ENCODE results near the gene CNTNAP3B. TPM values are rescaled to one million over a fixed set of nuclear protein-coding genes. Genes with fewer than 3 reads are reported as not detected.
A peak's percentile ranks its signal among the peaks of the same experiment; 100 is the strongest.
"Not testable (repeated sequence)": the region's sequence is repeated elsewhere in the genome, so short reads cannot be mapped to it uniquely, and the experiment has no call there.

The CNTNAP3B gene
- total RNA-seq = 0.64 TPM in 1 of 2 replicates, not detected in the other

DNA sequence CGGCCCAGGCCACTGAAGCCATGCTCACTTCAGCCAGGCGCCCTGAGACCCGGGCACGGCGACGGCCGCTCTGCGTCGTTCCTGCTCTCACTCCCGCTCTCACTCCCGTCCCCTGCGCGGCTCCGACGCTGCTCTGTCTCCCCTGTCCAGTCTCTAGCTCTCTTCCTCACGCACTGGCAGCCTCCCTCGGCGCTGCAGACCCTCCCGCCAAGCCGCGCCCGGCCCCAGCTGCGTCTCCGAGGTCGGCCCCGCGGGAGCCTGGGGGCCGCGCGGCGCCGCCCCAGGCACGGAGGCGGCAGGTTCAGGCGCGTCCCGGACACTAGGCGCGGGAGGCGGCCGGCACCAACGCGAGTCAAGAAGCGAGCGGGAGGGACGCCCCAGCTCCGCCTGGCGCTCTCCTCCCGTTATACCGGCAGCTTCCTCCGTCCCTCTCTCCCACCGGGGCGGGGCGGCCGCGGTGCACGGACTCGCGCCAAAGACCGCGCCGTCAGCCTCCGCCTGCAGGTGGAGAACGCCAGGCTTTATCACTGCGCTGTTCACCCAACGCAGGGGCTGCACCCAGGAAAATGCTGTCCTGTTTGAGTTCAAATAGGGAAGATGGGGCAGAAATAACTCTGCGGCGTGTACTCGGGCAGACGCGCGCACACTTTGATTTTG lies at the start of gene CNTNAP3B:
TSS of gene CNTNAP3B (minus strand) at position 354 of the 657 bp plus-strand sequence. CDS start at position 22, 332 bp downstream.
- H3K9me3 Mint-ChIP-seq; DNase-seq; H3K4me1 Mint-ChIP-seq; H3K36me3 Mint-ChIP-seq (ENCODE audit: low read depth); POLR2A ChIA-PET; H3K27ac Mint-ChIP-seq; ATAC-seq (ENCODE audit: low read depth); CTCF ChIA-PET; intact Hi-C loops (cut with micrococcal nuclease): not testable (repeated sequence)
- Mint-ChIP-seq H3K27me3 (peaks cover 11% of the 10 kb centered on the region), H3K4me3 (peak within 1 kb of the TSS; percentile 28)

DNA sequence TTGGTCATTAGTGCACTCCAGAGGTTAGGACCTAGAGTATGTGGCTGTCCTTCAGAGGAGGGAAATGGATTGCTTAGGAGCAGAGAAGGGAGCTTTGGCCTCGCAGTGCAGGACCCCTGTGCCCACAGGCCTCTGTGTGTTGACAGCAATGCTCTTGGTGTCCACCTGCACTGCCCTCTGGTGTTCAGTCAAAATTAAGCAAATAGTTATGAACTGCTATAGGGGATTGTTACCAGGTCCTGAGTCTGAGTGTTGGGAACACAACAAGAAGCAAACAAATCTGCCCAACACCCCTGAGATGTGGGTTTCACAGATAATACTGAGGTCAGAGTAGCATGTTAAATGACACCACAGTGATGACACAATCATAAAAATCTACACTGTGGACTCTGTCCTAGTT lies 31.1 kb upstream of the CNTNAP3B start:
- CTCF ChIA-PET; H3K27me3 Mint-ChIP-seq; DNase-seq; POLR2A ChIA-PET; H3K27ac Mint-ChIP-seq; H3K9me3 Mint-ChIP-seq; H3K36me3 Mint-ChIP-seq (ENCODE audit: low read depth); H3K4me3 Mint-ChIP-seq; intact Hi-C loops (cut with micrococcal nuclease); ATAC-seq (ENCODE audit: low read depth); H3K4me1 Mint-ChIP-seq: not testable (repeated sequence)

DNA sequence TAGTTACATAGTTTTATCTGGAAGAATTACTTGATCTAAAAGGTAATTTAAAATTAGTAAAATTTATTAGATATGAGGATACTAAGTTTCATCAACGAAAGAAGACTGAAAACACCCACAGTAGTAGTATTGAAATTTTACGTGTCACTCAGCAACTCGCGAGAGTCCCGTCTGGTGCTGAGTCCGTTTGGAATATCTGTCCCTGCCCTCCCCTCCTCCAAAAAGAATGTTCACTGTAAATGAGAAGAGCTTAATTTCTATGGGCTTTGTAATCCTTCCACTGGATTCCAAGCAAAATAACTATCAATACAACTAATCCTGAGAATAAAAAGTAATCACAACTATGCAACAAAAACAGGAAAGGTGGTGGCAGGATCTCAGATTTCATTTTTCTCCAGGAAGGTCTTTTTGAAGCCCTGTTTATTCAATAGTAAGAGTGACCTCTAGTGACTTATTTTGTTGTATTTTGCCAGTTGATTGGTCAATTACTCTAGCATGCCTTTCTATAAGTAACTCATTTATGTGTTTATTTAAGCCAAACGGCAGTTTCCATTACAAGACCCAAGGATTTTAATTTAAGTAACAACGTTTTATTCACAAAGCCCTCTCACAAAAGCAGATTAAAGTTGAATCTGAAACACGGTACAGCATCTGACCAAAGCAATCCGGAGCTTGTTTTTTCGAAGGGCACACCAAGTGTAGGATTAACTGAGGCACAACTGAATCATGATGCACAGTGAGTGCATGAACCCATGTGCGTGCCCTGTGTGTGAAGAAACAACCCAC lies 2.0 kb downstream of the CNTNAP3B start:
- POLR2A ChIA-PET; H3K4me3 Mint-ChIP-seq; ATAC-seq (ENCODE audit: low read depth); H3K9me3 Mint-ChIP-seq; H3K27ac Mint-ChIP-seq; CTCF ChIA-PET; H3K4me1 Mint-ChIP-seq; H3K36me3 Mint-ChIP-seq (ENCODE audit: low read depth); intact Hi-C loops (cut with micrococcal nuclease); DNase-seq: not testable (repeated sequence)
- H3K27me3 Mint-ChIP-seq = peaks cover 11% of the 10 kb centered on the region

DNA sequence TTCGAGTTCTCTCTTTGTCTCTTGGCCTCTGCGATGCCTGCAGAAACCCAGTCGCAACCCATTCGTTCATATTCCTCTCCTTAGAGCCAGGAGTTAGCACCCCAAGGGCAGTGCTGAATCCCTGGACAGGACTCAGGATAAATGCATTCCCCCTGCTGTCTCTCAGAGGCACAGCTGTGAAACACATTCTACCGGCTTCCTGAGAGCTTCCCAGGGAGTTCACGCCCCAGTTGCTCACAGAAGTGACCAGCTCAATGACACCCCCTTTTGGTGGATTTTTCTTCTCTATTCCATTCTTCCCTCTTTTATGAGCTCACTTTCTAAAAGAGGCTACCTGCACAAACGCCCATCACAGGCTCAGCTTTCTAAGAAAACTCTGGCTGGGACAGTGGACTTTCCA lies 8.2 kb downstream of the CNTNAP3B start:
- H3K4me1 Mint-ChIP-seq; intact Hi-C loops (cut with micrococcal nuclease); H3K27me3 Mint-ChIP-seq; POLR2A ChIA-PET; H3K9me3 Mint-ChIP-seq; CTCF ChIA-PET; H3K4me3 Mint-ChIP-seq; H3K27ac Mint-ChIP-seq; ATAC-seq (ENCODE audit: low read depth); H3K36me3 Mint-ChIP-seq (ENCODE audit: low read depth); DNase-seq: not testable (repeated sequence)

DNA sequence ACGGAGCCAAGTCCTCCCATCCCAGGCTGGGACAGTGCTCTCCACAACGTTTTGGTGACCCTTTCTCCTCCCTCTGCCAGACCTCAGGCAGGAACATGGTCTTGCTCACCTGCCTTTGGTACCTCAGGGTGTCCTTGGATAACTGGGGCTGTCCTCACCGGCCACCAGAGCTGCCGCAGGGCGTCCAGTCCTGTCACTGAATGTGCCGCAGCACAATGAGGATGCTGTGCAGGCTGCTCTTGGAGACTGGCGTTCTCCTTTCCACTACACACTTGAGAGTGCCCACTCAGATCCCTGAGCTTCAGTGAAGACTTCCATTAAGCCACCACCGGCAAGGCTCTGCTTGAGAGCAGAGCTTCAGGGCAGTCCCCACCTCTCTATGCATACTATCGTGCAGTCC lies 33.3 kb downstream of the CNTNAP3B start:
- H3K4me3 Mint-ChIP-seq; H3K9me3 Mint-ChIP-seq; H3K36me3 Mint-ChIP-seq (ENCODE audit: low read depth); H3K27me3 Mint-ChIP-seq; intact Hi-C loops (cut with micrococcal nuclease); CTCF ChIA-PET; DNase-seq; H3K4me1 Mint-ChIP-seq; ATAC-seq (ENCODE audit: low read depth); H3K27ac Mint-ChIP-seq; POLR2A ChIA-PET: not testable (repeated sequence)

DNA sequence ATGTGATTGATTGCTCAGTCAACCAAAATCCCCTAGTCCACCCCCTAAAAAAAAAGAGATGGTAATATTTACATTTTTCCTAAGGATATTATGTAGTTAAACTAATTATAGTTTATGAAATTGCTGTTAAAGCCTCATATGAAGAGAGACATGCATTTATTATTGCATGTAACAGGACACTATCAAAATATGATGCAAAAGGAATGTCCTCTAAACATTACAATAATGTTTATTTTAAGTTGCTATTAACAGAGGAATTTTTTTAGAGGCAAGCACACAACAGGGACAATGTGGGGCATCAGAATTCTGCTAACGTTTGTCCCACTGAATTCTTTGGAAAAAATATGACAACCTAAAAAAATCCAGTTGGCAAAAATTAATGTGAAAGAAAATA lies 44.7 kb downstream of the CNTNAP3B start:
- DNase-seq; H3K9me3 Mint-ChIP-seq; H3K27me3 Mint-ChIP-seq; H3K27ac Mint-ChIP-seq; H3K36me3 Mint-ChIP-seq (ENCODE audit: low read depth); POLR2A ChIA-PET; intact Hi-C loops (cut with micrococcal nuclease); CTCF ChIA-PET; H3K4me1 Mint-ChIP-seq; H3K4me3 Mint-ChIP-seq; ATAC-seq (ENCODE audit: low read depth): not testable (repeated sequence)

DNA sequence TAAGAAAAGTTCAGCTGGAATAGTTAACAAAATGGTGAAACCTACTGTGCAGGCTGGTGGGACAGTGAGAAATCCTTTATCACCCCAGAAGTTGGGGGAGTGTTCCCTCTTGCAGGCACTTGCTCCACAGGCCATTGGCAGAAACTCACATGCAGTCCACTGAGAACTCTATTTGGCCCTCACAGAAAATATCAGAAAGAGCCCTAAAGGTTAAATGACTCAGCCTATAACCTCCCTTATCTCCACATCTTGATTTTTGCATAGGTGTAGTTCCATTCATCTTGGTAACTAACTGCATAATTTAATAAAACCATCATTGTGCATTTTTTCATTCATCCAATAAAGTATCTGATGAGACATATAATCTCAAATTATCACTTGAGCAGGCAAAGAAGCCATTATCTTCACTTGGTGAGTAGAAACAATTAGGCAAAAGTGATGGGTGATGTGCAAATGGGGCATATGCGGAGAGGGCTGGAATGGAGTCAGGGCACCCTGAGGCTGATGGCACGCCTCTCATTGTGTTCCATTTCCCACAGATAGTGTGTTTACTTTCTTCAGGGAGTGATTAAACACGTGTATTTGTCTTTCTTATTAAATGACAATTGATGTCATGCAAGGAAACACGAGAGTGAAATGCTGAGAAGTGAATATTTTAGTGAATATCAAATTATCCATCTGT lies 45.2 kb downstream of the CNTNAP3B start:
- CTCF ChIA-PET; DNase-seq; intact Hi-C loops (cut with micrococcal nuclease); POLR2A ChIA-PET; H3K36me3 Mint-ChIP-seq (ENCODE audit: low read depth); H3K9me3 Mint-ChIP-seq; H3K4me1 Mint-ChIP-seq; H3K4me3 Mint-ChIP-seq; ATAC-seq (ENCODE audit: low read depth); H3K27ac Mint-ChIP-seq; H3K27me3 Mint-ChIP-seq: not testable (repeated sequence)

DNA sequence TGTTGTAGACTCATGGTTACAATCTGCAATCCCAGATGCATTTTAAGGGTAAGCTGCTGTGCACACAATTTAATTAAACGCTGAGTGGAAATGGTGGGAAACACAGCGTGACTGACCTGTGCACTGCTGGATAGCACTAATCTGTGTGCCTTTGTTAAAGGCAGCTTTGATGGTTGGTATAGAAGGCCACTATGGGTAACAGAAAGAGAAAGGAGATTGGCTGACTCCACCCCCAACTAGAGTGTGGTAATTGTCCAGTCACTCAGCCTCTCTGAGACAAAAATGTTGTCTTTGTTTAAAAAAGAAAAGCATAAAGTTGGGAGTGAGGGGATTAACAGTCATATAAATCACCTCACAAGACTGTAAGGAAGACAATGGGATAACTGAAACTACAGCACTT lies 48.9 kb downstream of the CNTNAP3B start:
- intact Hi-C loops (cut with micrococcal nuclease); H3K9me3 Mint-ChIP-seq; H3K27ac Mint-ChIP-seq; ATAC-seq (ENCODE audit: low read depth); H3K4me1 Mint-ChIP-seq; DNase-seq; H3K4me3 Mint-ChIP-seq; POLR2A ChIA-PET; H3K27me3 Mint-ChIP-seq; CTCF ChIA-PET; H3K36me3 Mint-ChIP-seq (ENCODE audit: low read depth): not testable (repeated sequence)

DNA sequence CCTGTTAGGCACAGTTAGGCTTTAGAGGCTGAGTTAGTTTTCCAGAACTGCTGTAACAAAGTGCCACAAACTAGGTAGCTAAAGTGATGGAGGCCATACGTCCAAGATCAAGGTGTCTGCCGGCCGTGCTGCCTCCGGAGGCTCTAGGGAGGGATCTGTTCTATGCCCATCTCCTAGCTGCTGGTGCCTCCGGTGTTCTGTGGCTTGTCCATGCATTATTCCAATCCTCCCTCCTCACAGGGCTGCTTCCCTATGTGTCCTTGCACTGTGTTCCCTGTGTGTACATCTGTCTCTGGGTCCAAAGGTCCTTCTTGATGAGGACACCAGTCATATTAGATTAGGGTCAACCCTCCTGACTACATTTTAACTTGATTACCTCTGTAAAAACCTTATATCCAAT lies 54.4 kb downstream of the CNTNAP3B start:
- DNase-seq; H3K36me3 Mint-ChIP-seq (ENCODE audit: low read depth); intact Hi-C loops (cut with micrococcal nuclease); H3K9me3 Mint-ChIP-seq; H3K4me1 Mint-ChIP-seq; H3K4me3 Mint-ChIP-seq; H3K27ac Mint-ChIP-seq; POLR2A ChIA-PET; H3K27me3 Mint-ChIP-seq; ATAC-seq (ENCODE audit: low read depth); CTCF ChIA-PET: not testable (repeated sequence)

DNA sequence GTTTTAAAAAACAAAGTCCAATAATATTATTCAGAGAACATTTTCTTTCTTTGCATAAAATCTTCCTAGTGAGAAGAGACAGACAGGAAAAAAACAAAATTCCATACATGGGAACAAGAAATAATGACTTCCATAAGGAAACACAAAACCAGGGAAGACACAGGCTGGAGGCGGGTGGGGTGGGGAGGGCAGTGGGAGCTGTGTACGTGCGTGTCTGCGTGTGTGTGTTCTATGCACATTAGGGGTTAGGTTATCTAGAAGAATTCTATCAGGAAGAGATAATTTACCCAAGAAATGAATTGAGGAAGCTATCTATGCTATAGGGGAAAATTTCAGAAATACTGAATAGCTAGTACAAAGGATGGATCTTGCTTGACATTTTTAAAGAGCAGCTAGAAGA lies 58.2 kb downstream of the CNTNAP3B start:
- intact Hi-C loops (cut with micrococcal nuclease); H3K36me3 Mint-ChIP-seq (ENCODE audit: low read depth); H3K4me1 Mint-ChIP-seq; CTCF ChIA-PET; H3K9me3 Mint-ChIP-seq; H3K4me3 Mint-ChIP-seq; POLR2A ChIA-PET; H3K27ac Mint-ChIP-seq; H3K27me3 Mint-ChIP-seq; ATAC-seq (ENCODE audit: low read depth); DNase-seq: not testable (repeated sequence)

DNA sequence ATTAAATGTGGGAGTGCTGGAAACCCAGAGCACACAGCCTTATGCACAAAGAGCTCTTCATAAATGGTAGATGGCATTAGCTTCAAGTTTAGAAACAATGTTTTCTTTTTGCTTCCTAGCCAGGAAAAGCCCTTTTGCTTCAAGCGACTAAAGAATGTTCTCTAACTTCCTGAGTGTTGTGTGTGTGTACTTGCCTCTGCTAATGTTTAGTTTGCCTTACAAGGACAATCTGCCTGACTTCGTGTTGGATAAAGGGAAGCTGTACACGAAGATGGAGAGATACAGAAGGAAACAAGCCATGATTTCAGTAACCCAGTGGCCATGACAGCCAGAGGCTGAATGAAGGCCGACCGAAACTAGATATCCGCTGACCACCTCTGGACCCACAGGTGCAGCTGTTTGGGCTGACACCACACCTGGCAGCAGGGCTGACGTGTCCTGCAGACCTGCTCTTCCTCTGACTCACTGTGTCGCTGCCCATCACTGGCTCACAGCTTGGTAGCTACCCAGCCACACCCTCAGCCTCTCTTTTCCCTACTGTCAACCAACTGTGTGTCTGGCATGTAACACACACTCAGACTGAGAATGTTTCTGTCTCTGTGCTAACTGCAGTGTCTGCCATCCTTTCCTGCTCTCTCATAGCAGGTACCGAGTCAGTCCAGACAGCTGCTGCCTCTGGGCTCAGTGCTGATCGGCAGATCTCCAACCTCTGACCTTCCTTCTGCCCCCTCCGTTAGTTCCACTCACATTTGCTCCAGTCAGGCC lies 59.0 kb downstream of the CNTNAP3B start:
- H3K4me3 Mint-ChIP-seq; H3K27ac Mint-ChIP-seq; H3K36me3 Mint-ChIP-seq (ENCODE audit: low read depth); intact Hi-C loops (cut with micrococcal nuclease); H3K4me1 Mint-ChIP-seq; POLR2A ChIA-PET; DNase-seq; ATAC-seq (ENCODE audit: low read depth); H3K9me3 Mint-ChIP-seq; CTCF ChIA-PET; H3K27me3 Mint-ChIP-seq: not testable (repeated sequence)

DNA sequence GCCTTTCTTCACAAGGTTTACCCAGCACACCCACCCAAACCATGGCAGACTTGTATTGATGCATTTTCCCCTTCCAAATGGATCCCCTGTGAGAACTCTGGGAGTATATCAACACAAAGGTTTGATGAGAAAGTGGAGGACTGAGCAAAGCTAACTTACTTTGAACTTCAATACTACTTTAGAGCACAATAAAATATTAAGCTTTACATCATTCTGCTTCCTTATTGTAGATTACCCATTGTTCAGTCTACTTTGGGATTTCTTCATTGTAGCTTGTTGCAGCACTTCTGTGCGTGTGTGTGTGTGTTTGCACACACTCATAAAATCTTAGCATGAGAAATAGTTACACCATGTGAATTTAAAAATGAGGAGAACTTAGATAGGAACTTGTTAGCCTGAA lies 75.4 kb downstream of the CNTNAP3B start:
- H3K4me1 Mint-ChIP-seq; POLR2A ChIA-PET; H3K36me3 Mint-ChIP-seq (ENCODE audit: low read depth): not testable (repeated sequence)

More for the DNA sequence above, 75.4 kb downstream of the CNTNAP3B start:
- CTCF ChIA-PET; ATAC-seq (ENCODE audit: low read depth); H3K4me3 Mint-ChIP-seq; DNase-seq; H3K27me3 Mint-ChIP-seq; H3K9me3 Mint-ChIP-seq; intact Hi-C loops (cut with micrococcal nuclease); H3K27ac Mint-ChIP-seq: not testable (repeated sequence)

All from activated B cell treated with CpG ODN at 0.5 μM for 24 hours (primary cell).